Stomach (tissue), 9 donors: Measurements from ENCODE around the gene OR4P4. TPM values are rescaled to one million over a fixed set of nuclear protein-coding genes. Genes with fewer than 3 reads are reported as not detected.

Experiments used
- DNase-seq, 2 donors: peaks; one replicate each; pipeline versions ENCODE4 v3.0.0 to v3.0.0-alpha.2; 2013 to 2019
- H3K27ac ChIP-seq, 5 donors: fragments of 200-600 bp in 4 of 5; sonication (generic) in 4 of 5; one replicate each; pipeline ENCODE4 v1.5.1; 2013 to 2019; ENCODE audit warnings: mild to moderate bottlenecking in 1 of 5, moderate library complexity in 1 of 5
- H3K27me3 ChIP-seq, 3 donors: fragments of 200-600 bp; sonication (generic); one replicate each; pipeline ENCODE4 v1.5.1; 2017 to 2019; ENCODE audit warnings: mixed run types in 1 of 3
- H3K36me3 ChIP-seq, 4 donors: fragments of 200-600 bp; sonication (generic); 1 replicate in 3 of 4; 2 replicates in 1 of 4; pipeline ENCODE4 v1.5.1; 2016 to 2019
- H3K4me1 ChIP-seq, 4 donors: fragments of 200-600 bp; sonication (generic); one replicate each; pipeline ENCODE4 v1.5.1; 2016 to 2019
- H3K4me3 ChIP-seq, 4 donors: fragments of 200-600 bp; sonication (generic) in 3 of 4; one replicate each; pipeline ENCODE4 v1.5.1; 2016 to 2019; ENCODE audit warnings: mild to moderate bottlenecking in 1 of 4
- H3K9me3 ChIP-seq, 4 donors: fragments of 200-600 bp; sonication (generic); one replicate each; pipeline ENCODE4 v1.5.1; 2016 to 2019
- EP300 ChIP-seq: sonication (generic); formaldehyde crosslinking; IDR thresholded peaks from one replicate; pipeline ENCODE4 v1.6.1; 2017; ENCODE audit warnings: antibody characterized with exemption
- POLR2A ChIP-seq, 4 donors: fragments of 450-650 bp; IDR thresholded peaks; one replicate each; pipeline ENCODE4 v1.6.1; 2016; ENCODE audit warnings: antibody characterized with exemption in 4 of 4, control low read depth in 2 of 4, mild to moderate bottlenecking in 1 of 4, moderate library complexity in 1 of 4
- POLR2AphosphoS5 ChIP-seq, 3 donors: sonication (generic); formaldehyde crosslinking; IDR thresholded peaks; one replicate each; pipeline ENCODE4 v1.6.1; 2016; ENCODE audit warnings: antibody characterized with exemption in 3 of 3
- WGBS, 5 donors: extraction: QIAGEN DNeasy Blood & Tissue Kit in 3 of 5; methylation state at CpG; one replicate each; pipeline versions ENCODE4 v1.1.5 to v1.1.7; 2013 to 2018; 5-methylcytosine and 5-hydroxymethylcytosine counted together
- intact Hi-C: fragments of 100-400 bp; cut with DNase I; formaldehyde crosslinking; loops from one replicate; pipeline ENCODE4 v1.15.1; 2023; ENCODE audit warnings: low total_unique reads
- polyA plus RNA-seq, 3 donors: library from polyadenylated mRNA; stranded (reverse); fragments of 200-250 nt; gene quantifications; one replicate each; pipeline ENCODE4 v1.2.3, GENCODE V29; 2013
- total RNA-seq, 5 donors: library from RNA; depleted of rRNA; stranded (reverse); fragments of >200 nt; gene quantifications; one replicate each; pipeline versions ENCODE4 v1.1.0 to v1.2.3, GENCODE V29; 2014 to 2016
- TF ChIP-seq, protein P1 (sequence below), 7 experiments: fragments of 450-650 bp in 4 of 7; fragments of 200-600 bp in 3 of 7; sonication (generic) in 3 of 7; IDR thresholded peaks; one replicate each; pipeline ENCODE4 v1.5.1; 2016 to 2019; ENCODE audit warnings: antibody characterized with exemption in 7 of 7, control low read depth in 2 of 7, mild to moderate bottlenecking in 1 of 7
- donor health status: healthy with polysubstance abuse.
- donor health status: Bipolar disorder and iron deficiency.
- donor health status: healthy.

OR4P4 gene
- total and polyA plus RNA-seq, 8 donors: not detected

DNA sequence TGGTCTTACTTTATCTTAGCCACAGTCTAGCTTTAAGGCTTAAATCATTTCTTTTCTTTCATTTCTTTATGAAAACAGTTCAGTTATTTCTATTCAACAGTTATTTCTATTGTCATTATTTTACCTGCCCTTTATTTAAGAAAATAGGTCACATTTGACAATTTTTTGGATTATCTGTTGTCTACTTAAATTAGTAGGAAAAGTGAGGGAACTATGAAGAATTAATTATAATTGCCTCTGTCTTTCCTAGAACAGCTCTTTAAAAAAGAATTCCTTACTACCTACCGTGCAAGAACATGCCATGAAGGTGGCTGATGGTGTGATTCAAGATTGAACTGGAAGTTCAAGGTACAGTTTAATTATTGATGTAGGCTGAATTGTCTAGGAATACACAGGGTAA, 27.0 kb downstream of the OR4P4 start, which contains the start of gene OR4C6:
TSS of gene OR4C6 (plus strand) at position 301 of the 400 bp plus-strand sequence. CDS start 2,966 bp downstream, outside the sequence.
- Histone ChIP-seq H3K36me3 (no peaks in the 10 kb centered on the region), H3K9me3 (peaks cover 0 to 8% (median 4%) of the 10 kb centered on the region in 4 donors), H3K4me3 (no peak within 1 kb of the TSS), H3K27ac (no peak within 1 kb of the TSS), H3K4me1 (no peaks in the 10 kb centered on the region), H3K27me3 (no peaks in the 10 kb centered on the region)
- intact Hi-C loops: no loop called here
- DNase-seq: no peak
- WGBS, 5 donors: 54 to 82% (median 65%) methylated on average over 1 of the region's 1 CpG
- TF ChIP-seq, protein P1, sequence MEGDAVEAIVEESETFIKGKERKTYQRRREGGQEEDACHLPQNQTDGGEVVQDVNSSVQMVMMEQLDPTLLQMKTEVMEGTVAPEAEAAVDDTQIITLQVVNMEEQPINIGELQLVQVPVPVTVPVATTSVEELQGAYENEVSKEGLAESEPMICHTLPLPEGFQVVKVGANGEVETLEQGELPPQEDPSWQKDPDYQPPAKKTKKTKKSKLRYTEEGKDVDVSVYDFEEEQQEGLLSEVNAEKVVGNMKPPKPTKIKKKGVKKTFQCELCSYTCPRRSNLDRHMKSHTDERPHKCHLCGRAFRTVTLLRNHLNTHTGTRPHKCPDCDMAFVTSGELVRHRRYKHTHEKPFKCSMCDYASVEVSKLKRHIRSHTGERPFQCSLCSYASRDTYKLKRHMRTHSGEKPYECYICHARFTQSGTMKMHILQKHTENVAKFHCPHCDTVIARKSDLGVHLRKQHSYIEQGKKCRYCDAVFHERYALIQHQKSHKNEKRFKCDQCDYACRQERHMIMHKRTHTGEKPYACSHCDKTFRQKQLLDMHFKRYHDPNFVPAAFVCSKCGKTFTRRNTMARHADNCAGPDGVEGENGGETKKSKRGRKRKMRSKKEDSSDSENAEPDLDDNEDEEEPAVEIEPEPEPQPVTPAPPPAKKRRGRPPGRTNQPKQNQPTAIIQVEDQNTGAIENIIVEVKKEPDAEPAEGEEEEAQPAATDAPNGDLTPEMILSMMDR (IDR thresholded peaks at IDR 0.05): no peak
- TF ChIP-seq POLR2AphosphoS5 (IDR thresholded peaks at IDR 0.05): no peak
- no peak for TF ChIP-seq EP300
- TF ChIP-seq POLR2A (IDR thresholded peaks at IDR 0.05): no peak

DNA sequence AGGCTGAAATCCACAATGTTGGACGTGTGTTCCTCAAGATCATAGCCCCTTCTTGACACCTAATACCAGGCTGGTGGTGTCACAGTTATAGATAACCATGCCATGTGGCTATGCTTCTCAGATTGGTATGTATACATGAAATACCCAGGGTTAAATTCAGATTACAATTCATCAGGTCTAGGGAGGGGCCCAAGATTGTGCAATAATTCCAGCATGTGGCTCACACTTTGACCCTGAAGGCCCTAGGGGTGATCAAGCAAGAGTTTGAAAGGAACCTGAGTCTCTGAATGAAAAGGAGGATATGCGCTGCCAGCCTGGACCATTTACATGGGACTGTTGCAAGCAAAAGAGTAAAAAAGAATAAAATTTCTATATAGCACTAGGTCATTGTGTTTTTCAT, 34.5 kb downstream of the OR4P4 start:
- H3K36me3 ChIP-seq: no peaks in the 10 kb centered on the region
- H3K9me3 ChIP-seq: peaks cover 0 to 8% (median 0%) of the 10 kb centered on the region in 4 donors
- TF ChIP-seq POLR2AphosphoS5 (IDR thresholded peaks at IDR 0.05) (no peak), POLR2A (IDR thresholded peaks at IDR 0.05) (no peak), EP300 (no peak)
- TF ChIP-seq, protein P1 (IDR thresholded peaks at IDR 0.05): no peak
- DNase-seq: no peak
- H3K27me3 ChIP-seq: no peaks in the 10 kb centered on the region
- no peak overlapping the region for H3K27ac ChIP-seq
- 42 to 78% (median 44%) methylated on average over 1 to 2 of the region's 2 CpGs for whole genome bisulfite sequencing, 5 donors
- no peaks in the 10 kb centered on the region for H3K4me1 ChIP-seq
- H3K4me3 ChIP-seq: no peak overlapping the region
- intact Hi-C loops: no loop called here

DNA sequence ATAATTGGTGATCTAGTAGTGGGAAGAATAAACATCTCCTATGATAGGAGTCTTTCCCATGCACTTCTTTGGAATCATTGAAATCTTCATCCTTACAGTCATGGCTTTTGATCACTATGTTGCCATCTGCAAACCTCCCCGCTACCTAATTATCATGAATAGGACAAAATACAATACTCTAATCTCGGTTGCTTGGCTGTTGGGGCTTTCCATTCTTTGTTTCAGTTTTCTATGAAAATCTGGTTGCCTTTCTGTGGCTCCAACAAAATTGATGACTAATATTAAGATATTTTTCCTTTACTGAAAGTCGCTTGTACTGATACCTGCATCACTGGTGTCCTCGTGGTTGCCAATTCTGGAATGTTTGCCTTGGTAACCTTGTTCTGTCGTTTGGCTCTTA, 38.9 kb downstream of the OR4P4 start:
- DNase-seq: no peak
- H3K4me1 ChIP-seq: no peaks in the 10 kb centered on the region
- no peak overlapping the region for H3K4me3 ChIP-seq
- H3K27ac ChIP-seq: no peak overlapping the region
- intact Hi-C loops: no loop called here
- TF ChIP-seq, protein P1 (IDR thresholded peaks at IDR 0.05): no peak
- TF ChIP-seq POLR2A (IDR thresholded peaks at IDR 0.05) (no peak), POLR2AphosphoS5 (IDR thresholded peaks at IDR 0.05) (no peak), EP300 (no peak)
- 55 to 70% (median 60%) methylated on average over 5 of the region's 5 CpGs for WGBS, 5 donors
- no peaks in the 10 kb centered on the region for H3K36me3 ChIP-seq
- no peaks in the 10 kb centered on the region for H3K27me3 ChIP-seq
- no peaks in the 10 kb centered on the region for H3K9me3 ChIP-seq

Other genes with a start within 250 kb of the OR4P4 start
- not detected for gene OR4C15, start 80.6 kb upstream of the OR4P4 start, total RNA-seq
- not detected for gene OR4C15, start 80.6 kb upstream of the OR4P4 start, polyA plus RNA-seq
- gene OR4C16, start 63.0 kb upstream of the OR4P4 start, total RNA-seq: not detected
- gene OR4C16, start 63.0 kb upstream of the OR4P4 start, polyA plus RNA-seq: not detected
- not detected for gene OR4C11, start 27.5 kb upstream of the OR4P4 start, total RNA-seq
- not detected for gene OR4C11, start 27.5 kb upstream of the OR4P4 start, polyA plus RNA-seq
- gene OR4S2, start 13.2 kb downstream of the OR4P4 start, total RNA-seq: not detected
- not detected for gene OR4S2, start 13.2 kb downstream of the OR4P4 start, polyA plus RNA-seq
- not detected for gene OR4C6, start 27.1 kb downstream of the OR4P4 start, total RNA-seq
- gene OR4C6, start 27.1 kb downstream of the OR4P4 start, polyA plus RNA-seq: not detected
- gene OR5D13, start 138.3 kb downstream of the OR4P4 start, total RNA-seq: under 1 TPM in 1 of 5 donors, not detected in 4; 0.73 TPM
- gene OR5D13, start 138.3 kb downstream of the OR4P4 start, polyA plus RNA-seq: not detected
- not detected for gene OR5D14, start 160.4 kb downstream of the OR4P4 start, total RNA-seq
- not detected for gene OR5D14, start 160.4 kb downstream of the OR4P4 start, polyA plus RNA-seq
- under 1 TPM in 1 of 5 donors, not detected in 4; 0.37 TPM for gene OR5L1, start 176.3 kb downstream of the OR4P4 start, total RNA-seq
- not detected for gene OR5L1, start 176.3 kb downstream of the OR4P4 start, polyA plus RNA-seq
- gene OR5D18, start 184.5 kb downstream of the OR4P4 start, total RNA-seq: not detected
- gene OR5D18, start 184.5 kb downstream of the OR4P4 start, polyA plus RNA-seq: not detected
- gene OR5L2, start 192.1 kb downstream of the OR4P4 start, total RNA-seq: not detected
- not detected for gene OR5L2, start 192.1 kb downstream of the OR4P4 start, polyA plus RNA-seq
- gene OR5D16, start 203.6 kb downstream of the OR4P4 start, total RNA-seq: not detected
- gene OR5D16, start 203.6 kb downstream of the OR4P4 start, polyA plus RNA-seq: not detected
- not detected for gene TRIM51, start 248.2 kb downstream of the OR4P4 start, total RNA-seq
- not detected for gene TRIM51, start 248.2 kb downstream of the OR4P4 start, polyA plus RNA-seq